ENCODE data around the gene MYEOV. TPM values are rescaled to one million over a fixed set of nuclear protein-coding genes. Genes with fewer than 3 reads are reported as not detected.

Gene MYEOV
- total and polyA plus RNA-seq, 4 experiments from 2014 or later: not detected

GRCh38 chr11:69344570-69345145 lies 50.7 kb downstream of the MYEOV start:
- Histone ChIP-seq H3K4me1 (ENCODE audit: insufficient read depth, low read length) (no peaks in the 10 kb centered on the region), H3K9me3 (ENCODE audit: control insufficient read depth in 1 of 2, low read length in 2 of 2) (no peaks in the 10 kb centered on the region), H3K36me3 (ENCODE audit: insufficient read depth, low read length) (no peaks in the 10 kb centered on the region), H3K27ac (ENCODE audit: low read depth, low read length) (no peak overlapping the region), H3K4me3 (ENCODE audit: low read length in 2 of 2) (no peak overlapping the region), H3K27me3 (ENCODE audit: insufficient read depth, low read length) (no peaks in the 10 kb centered on the region)
- CTCF ChIA-PET (ENCODE audit: partially characterized antibody): no interaction called here
- Mint-ChIP-seq H3K4me1 (peaks cover 0 to 3% (median 0%) of the 10 kb centered on the region in 4 donors), H3K36me3 (no peaks in the 10 kb centered on the region), H3K27me3 (no peaks in the 10 kb centered on the region), H3K9me3 (peaks cover 0 to 8% (median 3%) of the 10 kb centered on the region in 8 donors), H3K27ac (peak overlapping the region in 1 of 7 donors; percentile 22), H3K4me3 (no peak overlapping the region)
- DNase-seq: no peak
- intact Hi-C loops (cut with micrococcal nuclease): no loop called here
- POLR2A ChIA-PET (ENCODE audit: partially characterized antibody): no interaction called here

Other genes starting within 250 kb of the MYEOV start
- gene TPCN2, start 245.2 kb upstream of the MYEOV start, total RNA-seq: 10 to 100 TPM; 22.4 to 23.0 TPM
- 1 to 10 TPM; 6.6 to 7.2 TPM for gene TPCN2, start 245.2 kb upstream of the MYEOV start, polyA plus RNA-seq
- under 1 TPM; 0.50 to 0.70 TPM for gene SMIM38, start 138.2 kb upstream of the MYEOV start, total RNA-seq
- not detected for gene SMIM38, start 138.2 kb upstream of the MYEOV start, polyA plus RNA-seq
- not detected for gene LINC01488, start 187.5 kb downstream of the MYEOV start, total RNA-seq
- not detected for gene LINC01488, start 187.5 kb downstream of the MYEOV start, polyA plus RNA-seq